Neuronal stem cell (in vitro differentiated cells): ENCODE data around the gene RALY.

Source experiments
- small RNA-seq: library from polyadenylated mRNA; stranded (forward); fragments of <200 nt; extraction: miRNeasy Mini kit (QIAGEN cat#:217004); gene quantifications from one replicate; pipeline ENCODE3, GENCODE V24; 2013; ENCODE audit not compliant: insufficient read depth

The RALY gene

Small RNA genes lying within 50 kb of the gene (small RNA-seq; reads per million reads assigned to genes)
- gene MIR4755 = 1.2 reads per million
